GM19351 (cell line): ENCODE results near the gene INPP4B.

Source experiments
- ATAC-seq: cut with Tn5 transposase; IDR thresholded peaks from one replicate; pipeline ENCODE4 v1.9.1; 2021; ENCODE audit warnings: mild to moderate bottlenecking, moderate library complexity; ENCODE audit not compliant: unreplicated experiment

The INPP4B gene

GRCh38 chr4:142383800-142384470, 462.2 kb downstream of the INPP4B start:
- no peak for ATAC-seq

- ATAC-seq = no peak
Observed at GRCh38 chr4:142383354-142383753, 462.7 kb downstream of the INPP4B start.

DNA sequence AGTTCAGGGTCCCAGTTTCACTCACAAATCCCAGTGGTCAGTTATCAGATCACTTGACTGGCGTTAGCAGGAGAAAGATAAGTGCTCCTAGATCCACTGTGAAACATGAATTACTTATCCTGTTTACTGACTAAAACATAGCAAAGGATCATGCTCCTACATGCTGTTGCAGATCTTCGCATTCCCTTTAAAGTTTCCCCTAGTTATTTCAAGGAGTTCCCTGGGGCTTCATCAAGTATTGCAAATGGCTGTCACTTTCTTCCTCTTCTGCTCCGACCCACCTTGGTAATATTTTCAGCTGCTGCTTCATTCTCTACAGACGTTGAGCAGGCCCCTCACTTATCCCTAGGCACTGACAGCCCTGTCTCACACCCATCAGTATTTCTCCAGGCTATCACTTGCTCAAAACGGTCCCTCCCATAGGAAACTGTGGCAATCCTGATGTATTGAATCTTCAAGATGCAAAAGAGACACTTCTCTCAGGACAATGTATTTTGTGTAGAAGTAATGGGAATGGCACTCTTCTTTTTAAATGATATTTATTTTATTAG, 466.0 kb downstream of the INPP4B start:
- no peak for ATAC-seq

GRCh38 chr4:142379277-142380051, 466.6 kb downstream of the INPP4B start:
- no peak for ATAC-seq

DNA sequence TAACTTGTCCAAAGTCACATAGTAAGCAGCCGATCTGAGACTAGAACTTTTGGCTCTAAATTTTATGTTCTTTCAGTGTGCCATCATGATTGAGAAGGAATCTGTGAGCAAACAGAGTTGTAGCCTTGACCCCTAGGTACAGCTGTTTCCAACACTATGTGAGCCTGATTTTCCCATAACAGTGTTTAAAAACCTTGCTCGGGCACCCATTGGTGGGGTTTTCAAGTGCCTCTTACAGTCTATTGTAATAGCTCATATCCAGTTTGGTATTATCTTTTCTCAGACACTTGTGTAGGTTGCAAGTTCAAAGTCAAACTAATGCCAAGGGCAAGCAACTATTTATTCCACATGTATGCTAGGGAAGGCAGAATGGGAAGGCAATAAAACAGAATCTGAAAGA, 467.9 kb downstream of the INPP4B start:
- no peak for ATAC-seq

DNA sequence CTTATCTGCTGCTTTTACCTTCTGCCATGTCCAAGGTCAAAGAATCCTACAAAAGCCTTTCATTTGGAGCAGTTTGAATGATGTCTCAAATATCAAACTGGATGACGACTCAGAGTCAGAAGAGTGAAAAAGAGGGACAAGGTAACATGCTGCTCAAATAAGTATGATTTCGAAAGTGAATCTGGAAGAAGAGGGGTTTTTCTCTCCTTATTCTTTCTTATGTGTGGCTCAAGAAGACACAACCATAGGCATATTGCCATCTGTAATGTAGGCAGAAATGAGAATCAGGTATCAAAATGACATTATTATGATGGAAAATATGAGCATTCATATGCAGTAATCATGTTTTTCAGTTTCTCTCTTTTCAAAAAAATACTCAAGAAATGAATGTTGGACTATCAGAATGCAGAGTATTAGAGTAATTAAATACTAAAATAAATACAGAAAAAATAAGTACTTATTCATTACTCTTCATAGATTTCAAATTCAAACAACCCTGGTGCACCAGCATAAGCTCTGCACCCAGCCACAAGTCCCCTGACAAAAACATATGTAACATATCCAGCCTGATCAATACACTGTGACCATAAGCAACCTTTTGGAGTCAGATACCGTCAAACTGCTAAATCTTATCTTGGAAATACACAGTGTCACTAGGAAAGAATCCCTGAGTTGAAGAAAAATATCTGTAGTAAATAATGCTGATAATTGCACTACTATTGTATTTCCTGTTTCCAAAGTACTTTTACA, 468.6 kb downstream of the INPP4B start:
- no peak for ATAC-seq

- no peak for ATAC-seq
Observed at GRCh38 chr4:142376204-142376603, 469.9 kb downstream of the INPP4B start.

DNA sequence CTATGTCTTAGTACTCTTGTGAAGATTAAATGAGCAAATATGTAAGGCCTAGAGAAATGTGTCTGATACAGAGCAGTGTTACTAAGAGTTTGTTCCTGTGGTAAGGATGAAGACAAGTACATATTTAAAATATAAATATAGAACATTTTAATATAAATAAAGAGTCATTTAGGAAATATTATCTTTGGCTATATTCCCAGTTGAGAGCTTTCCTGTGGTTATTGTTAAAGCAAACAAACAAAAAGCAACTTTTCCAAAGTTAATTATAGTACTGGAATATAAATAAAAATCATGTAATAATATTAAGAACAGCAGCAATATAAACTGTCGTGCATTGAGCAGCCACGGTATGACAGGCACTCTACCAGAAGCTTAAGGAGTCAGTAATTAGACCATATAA, 472.5 kb downstream of the INPP4B start:
- no peak for ATAC-seq

GRCh38 chr4:142372530-142373260, 473.4 kb downstream of the INPP4B start:
- ATAC-seq = no peak

- ATAC-seq = no peak
Observed at GRCh38 chr4:142369141-142369540, 477.0 kb downstream of the INPP4B start.

DNA sequence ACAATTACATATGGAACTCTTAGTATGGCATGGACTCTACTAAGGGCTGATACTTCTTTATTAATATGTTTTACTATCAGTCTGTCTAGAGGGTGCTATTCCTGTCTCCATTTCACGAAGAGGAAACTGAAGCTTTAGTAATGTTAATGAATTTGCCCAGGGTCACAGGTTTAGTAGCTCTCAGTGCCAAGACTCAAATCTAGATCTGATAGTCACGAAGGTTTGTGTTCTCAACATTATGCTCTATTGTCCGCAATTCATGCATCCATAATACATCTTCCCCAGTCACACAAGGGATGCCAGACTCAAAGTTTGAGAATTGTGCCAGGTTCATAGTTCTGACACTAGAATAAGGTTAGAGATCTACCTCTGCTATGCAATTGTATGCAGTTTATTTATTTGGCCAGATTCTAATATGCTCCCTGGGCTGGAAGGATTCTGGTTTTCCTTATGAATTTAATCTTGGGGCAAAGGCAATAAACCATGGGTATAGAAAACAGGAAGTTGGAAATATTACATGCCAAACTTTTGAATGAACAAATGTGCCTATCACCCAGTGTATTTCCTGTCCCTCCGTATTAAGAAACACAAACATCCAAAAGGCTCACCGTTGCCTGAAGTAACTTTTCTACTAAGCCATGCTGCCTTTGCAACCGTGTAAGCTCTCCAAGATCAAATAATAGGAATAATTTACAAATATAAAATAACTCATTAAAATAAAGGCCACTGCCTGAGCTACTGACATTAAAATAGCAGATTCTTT, 478.5 kb downstream of the INPP4B start:
- no peak for ATAC-seq

- no peak for ATAC-seq
Observed at GRCh38 chr4:142366769-142367181, 479.3 kb downstream of the INPP4B start.

DNA sequence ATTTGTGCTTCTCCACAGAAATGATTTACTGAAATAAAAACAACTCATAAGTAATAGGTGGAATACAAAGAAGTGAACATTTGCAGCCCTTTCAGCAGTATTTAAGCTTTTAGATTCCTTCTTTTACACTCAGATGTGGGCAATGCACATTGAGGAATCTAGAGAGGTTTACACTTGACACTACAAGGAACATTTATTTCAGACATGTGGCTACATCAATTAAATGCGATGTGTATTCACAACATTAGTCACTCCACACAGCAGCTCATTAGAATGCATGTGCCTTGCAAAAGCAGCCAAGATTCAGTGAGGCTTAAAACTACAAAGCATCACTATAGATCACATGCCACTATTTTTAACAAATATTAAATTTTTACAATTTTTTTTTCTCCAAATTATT, 480.7 kb downstream of the INPP4B start:
- ATAC-seq = no peak

GRCh38 chr4:142363686-142364085, 482.4 kb downstream of the INPP4B start:
- ATAC-seq = no peak

DNA sequence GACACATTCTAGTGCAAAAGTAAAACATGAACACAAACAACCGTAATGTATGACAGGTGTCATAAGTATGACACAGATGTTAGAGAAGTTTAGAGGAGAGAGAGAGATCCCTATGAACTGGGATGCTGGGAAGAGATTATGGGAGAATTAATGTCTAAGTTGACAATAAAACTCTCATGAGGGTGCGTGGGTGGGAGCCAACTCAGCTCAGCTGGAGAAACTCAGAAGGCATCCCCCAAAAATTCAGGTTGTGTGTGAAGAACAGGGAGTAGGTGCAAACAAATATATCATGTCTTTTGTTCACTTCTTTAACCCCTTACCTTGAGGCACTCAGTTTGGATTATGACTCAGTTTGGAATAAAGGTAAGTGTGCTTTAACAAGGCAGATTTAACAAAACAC, 484.1 kb downstream of the INPP4B start:
- no peak for ATAC-seq

- ATAC-seq = no peak
Observed at GRCh38 chr4:142360657-142361056, 485.4 kb downstream of the INPP4B start.

GRCh38 chr4:142358656-142359055, 487.4 kb downstream of the INPP4B start:
- ATAC-seq = no peak

DNA sequence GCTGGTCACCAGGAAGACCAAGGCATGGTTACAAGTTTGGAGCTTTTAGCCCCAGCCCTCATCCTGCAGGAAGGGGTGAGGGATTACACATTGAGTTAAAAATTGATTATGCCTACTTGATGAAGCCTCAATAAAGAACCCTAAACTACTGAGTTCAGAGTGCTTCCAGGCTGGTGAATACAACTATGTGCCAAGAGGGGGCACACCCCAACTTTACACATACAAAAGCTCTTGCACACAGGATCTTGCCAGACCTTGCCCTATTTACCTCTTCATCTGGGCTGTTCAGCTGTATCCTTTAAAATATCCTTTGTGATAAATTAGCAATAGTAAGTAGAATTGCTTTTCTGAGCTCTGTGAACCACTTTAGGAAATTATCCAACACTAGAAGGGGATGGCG, 489.3 kb downstream of the INPP4B start:
- ATAC-seq = no peak

GRCh38 chr4:142356118-142356759, 489.9 kb downstream of the INPP4B start:
- no peak for ATAC-seq
